GM21825 (cell line): Measurements from ENCODE around the gene CPSF6.
"Not testable (repeated sequence)": the region's sequence is repeated elsewhere in the genome, so short reads cannot be mapped to it uniquely, and the experiment has no call there.

Source experiments
- ATAC-seq: cut with Tn5 transposase; IDR thresholded peaks from one replicate; pipeline ENCODE4 v1.9.1; 2021; ENCODE audit warnings: mild to moderate bottlenecking, moderate library complexity; ENCODE audit not compliant: unreplicated experiment

The CPSF6 gene, protein sequence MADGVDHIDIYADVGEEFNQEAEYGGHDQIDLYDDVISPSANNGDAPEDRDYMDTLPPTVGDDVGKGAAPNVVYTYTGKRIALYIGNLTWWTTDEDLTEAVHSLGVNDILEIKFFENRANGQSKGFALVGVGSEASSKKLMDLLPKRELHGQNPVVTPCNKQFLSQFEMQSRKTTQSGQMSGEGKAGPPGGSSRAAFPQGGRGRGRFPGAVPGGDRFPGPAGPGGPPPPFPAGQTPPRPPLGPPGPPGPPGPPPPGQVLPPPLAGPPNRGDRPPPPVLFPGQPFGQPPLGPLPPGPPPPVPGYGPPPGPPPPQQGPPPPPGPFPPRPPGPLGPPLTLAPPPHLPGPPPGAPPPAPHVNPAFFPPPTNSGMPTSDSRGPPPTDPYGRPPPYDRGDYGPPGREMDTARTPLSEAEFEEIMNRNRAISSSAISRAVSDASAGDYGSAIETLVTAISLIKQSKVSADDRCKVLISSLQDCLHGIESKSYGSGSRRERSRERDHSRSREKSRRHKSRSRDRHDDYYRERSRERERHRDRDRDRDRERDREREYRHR

DNA sequence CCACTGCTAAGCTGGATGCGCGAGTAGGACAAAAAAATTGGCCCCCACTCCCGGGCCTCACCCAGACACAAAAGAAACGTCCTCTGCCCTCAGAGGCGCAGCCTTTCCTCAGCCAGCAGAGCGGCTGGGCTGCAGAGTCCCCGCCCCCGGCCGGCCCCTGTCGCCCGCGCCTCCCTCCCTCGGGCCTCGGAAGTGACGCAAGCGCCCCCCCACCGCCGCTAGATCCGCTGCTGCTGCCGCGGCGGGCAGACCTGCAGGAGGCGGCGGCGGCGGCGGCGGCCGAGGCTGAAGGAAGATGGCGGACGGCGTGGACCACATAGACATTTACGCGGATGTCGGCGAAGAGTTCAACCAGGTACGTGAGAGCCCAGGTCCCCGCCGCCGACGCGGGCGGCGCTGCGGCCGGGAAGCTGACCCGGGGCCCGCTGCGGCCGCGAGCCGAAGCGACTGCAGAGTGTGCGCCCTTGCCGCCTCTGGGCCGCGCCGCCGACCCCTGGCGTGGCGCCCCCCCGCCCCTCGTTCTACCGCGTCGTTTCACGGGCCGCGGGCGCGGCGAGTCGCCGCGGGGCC lies at the start of gene CPSF6:
Gene CPSF6 (plus strand): TSS at position 218 of the 570 bp plus-strand sequence. CDS start 78 bp downstream, at position 296.
- peak; percentile 93 for ATAC-seq

DNA sequence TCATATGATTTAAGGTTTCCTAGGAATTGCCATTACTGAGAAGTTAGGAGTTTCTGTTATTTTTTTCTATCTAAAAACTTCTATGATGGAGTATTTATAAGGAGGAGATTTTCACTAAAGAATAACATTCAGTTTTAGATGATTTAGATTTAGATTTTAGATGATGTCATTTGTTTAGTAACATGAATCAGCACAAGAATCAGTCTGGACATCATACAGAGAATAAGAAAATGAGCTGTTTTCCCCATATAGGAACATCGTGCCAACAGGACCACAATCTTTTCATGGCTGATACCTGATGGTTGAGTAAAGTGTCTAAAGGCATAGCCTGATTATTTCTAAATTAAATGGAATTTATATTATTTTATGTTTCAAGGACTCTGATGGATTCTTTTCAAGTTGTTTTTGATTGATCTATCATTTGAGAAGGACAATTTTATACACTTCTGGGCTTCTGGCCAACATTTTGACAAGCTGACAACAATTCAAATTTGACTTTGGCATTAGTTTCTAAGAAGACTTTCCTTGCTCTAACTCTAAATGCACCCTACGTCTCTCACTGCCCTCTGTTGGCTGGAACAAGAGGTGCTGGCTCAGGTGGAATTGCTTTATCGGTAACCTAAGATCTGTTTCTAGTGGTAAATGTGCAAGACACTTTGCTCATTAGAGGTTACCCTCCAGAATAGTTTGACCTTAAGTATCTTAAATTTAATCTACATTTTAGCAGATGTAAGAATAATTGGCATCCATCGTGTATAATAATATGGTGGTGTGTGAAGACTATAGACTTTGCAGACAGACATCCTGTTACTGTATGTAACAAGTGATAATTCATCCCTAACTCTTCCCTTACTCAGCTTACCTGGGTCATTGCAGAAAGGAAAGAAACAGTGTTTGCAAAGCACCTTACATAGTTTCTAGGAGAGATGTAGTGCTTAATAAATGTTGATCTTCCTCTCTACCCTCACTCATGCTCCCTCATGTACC lies 42.8 kb upstream of the CPSF6 start:
- no peak for ATAC-seq

GRCh38 chr12:69199976-69200375 lies 39.4 kb upstream of the CPSF6 start:
- not testable (repeated sequence) for ATAC-seq

DNA sequence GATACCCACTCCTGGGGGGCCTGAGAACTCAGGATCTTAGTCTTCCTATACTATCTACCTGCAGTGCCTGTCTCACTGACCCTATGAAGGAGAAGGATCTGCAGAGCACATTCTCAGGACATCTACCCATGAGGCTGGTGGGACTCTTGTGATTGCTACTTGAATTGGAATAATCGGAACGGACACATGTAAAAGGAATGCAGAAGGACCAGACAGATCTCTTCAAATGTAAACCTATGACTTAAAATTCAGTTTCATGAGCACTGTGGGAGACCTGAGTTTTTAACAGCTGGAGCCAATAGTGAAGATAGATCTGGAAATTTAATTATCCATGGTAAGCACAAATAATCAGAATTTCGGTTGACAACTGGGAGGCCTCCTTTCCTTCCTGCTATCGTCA lies 35.2 kb upstream of the CPSF6 start:
- no peak for ATAC-seq

DNA sequence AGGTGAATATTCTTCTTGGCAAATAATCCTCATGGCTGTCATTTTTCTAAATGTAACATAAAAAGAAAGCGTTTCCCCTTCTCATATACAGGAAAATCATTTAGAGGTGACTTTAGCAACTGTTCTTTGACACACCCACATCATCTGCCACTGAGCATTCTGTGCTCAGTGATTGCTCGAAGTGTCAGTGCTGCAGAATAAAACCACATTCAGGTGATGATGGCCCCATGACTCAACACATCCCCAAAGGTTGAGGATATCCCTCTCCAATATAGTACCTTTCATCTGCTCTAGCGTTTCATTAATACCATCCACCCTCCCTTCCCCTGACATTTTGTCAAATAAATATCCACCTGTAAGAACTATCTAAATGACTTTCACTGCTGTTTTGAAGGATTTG lies 28.7 kb upstream of the CPSF6 start:
- no peak for ATAC-seq

DNA sequence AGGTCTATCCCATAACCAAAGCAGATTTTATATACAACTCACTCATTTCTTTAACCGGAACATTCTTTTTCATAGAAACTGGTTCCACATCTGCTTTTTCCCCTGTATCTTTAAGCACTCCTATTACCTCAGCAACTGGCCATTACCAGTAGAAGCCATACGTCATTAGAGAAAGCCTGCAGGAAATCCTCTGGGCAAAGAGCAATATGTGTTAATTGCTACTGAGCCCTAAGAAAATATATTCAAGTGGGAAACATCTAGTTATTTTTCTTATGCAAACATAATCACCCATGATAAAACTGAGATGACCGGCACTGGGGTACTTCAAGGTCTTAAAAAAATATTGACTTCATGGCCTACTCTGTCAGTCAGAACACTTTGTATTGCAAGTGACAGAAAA lies 28.2 kb upstream of the CPSF6 start:
- ATAC-seq: no peak

DNA sequence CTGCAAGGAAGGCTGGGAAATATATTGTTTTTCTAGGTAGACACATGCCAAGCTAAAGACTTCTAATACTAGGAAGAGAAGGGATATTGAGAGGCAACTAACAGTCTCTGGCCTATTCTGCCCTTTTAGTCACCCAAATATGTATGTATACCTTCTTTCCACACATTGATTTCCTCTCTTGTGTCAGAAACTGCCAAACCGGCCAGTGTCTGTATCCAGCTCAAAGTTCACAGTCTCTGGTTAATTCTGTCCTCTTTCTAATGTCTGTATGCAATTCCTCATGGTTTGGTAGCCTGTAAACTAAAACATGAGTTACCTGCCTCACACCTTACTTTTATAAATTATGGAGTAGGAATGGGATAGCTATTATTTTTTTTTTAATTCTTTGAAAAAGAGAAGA lies 25.2 kb upstream of the CPSF6 start:
- ATAC-seq: no peak

DNA sequence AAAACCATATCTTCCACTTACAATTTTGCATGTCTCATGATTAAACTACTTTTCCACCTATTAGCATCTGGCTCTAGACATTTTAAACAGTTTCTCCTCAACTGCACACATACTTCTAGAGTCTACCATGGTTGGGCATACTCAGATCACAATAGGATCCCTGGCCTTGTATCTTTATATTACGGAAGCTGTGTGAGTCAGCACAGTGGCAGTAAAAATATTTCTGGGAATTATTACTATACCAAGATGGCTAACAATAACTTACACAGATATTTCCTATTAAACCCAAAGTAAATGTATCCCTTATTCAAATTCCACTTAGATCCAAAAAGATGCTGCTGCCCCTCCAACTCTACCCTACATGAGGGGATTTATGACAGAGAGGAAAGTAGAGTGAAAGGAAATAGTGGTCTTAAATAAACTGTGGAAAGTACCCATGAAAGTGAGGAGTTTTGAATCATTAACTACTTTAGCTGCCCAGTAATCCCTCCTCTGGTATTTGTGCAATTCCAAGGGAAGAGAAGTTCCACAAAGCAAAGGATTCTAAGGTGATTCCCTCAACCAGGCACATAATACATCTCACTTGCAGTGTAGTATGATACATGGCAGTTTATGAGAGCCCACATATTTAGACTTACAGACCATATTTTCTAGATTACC lies 14.0 kb upstream of the CPSF6 start:
- ATAC-seq: no peak

- ATAC-seq: no peak
These were observed 7.9 kb upstream of the CPSF6 start for GRCh38 chr12:69231479-69231878.

- peak; percentile 1 for ATAC-seq
These were observed 599 bp upstream of the CPSF6 start for GRCh38 chr12:69238589-69239351.

GRCh38 chr12:69239922-69240630 lies 707 bp downstream of the CPSF6 start:
- peak; percentile 24 for ATAC-seq

DNA sequence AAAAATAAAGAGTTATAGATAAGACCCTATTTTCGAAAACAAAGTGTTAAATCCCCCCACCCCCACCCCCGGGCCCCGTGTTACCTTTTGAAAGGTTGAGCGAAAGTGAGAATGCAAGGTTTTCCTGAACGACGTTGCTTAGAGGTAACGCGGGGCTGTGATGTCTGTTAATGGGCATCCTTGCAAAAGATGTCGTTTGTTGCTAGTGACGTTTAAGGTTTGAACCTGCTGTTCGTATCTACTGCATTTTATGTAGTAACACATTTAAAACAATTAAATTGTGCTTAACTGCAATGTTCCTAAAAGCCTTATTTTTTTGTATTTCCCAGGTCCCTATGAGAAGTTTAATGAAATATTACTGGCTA lies 1.2 kb downstream of the CPSF6 start:
- ATAC-seq: no peak

DNA sequence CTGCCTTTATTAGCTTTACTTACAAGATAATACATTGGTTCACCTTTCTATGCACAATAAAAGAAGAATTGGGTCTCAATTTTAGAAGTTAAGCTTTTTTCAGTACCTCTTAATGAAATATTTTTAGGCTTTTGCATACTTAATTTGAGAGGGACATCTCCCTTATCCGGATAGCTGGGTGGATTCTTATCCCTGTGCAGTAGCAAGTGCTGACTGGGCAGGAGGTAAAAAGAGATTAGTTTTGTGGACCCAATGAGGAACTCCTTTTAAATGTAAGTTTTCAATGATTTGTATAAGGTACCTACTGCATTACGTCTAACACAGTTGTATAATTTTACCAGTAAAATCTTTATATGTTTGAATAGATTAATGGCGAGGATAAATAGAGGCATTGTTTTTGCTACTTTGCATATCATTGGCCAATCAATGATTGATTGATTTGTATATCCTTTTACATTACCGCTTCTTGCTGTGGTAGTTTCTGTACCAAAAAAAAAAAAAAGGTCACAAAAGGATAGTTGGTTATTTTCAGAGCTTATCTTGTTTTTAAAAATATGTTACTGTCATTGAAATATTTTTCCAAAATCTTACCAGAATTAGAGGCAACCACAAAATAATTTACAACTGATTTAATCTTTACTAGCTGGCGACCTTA lies 2.2 kb downstream of the CPSF6 start:
- no peak for ATAC-seq

GRCh38 chr12:69243099-69244084 lies 4.0 kb downstream of the CPSF6 start:
- ATAC-seq: peak; percentile 43

DNA sequence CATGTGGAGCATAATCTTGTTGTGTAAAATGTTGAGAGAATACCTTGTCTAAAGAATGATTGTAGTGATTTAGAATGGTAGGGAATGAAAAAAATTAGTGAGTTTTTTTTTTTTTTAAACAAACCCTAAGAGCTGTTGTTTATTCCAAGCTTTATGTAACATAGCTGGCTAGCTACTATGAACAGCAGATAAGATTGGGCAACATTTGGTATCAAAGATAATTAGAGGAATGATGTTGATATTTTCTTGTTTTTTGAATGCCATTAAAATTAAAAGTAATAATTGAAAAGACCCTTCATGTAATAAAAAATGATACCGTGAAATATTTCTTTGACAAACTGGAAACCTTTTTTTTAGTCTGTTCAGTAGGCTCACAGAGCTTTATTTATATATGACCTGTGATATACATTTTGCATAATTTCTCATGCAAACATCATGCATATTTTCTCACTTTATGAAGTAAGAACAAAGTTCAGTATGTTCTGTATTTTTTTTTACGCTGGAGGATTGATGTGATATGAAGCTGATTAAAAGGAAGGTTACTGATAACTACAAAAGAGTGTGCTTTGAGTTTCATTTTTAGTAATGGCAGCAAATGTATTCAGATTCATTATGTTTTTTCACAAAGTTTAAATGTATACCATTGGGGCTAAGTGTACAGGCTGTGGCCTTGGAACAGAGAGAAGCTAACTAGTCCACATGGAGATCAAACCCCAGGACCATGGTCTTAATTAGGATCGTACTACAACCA lies 8.1 kb downstream of the CPSF6 start:
- no peak for ATAC-seq

DNA sequence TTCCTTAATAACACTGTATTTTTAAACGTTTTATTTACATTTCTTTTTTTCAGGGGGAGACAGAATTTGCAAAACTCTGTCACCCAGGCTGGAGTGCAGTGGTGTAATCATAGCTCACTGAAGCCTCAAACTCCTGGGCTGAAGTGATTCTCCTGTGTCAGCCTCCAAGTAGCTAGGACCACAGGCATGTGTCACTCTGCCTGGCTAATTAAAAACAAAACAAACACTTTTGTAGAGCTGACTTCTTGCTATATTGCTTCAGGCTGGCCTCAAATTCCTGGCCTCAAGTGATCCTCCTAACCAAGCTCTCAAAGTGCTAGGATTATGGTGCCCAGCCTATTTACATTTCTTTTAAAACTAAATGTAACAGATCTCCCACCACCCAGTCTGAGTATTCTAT lies 12.7 kb downstream of the CPSF6 start:
- no peak for ATAC-seq

DNA sequence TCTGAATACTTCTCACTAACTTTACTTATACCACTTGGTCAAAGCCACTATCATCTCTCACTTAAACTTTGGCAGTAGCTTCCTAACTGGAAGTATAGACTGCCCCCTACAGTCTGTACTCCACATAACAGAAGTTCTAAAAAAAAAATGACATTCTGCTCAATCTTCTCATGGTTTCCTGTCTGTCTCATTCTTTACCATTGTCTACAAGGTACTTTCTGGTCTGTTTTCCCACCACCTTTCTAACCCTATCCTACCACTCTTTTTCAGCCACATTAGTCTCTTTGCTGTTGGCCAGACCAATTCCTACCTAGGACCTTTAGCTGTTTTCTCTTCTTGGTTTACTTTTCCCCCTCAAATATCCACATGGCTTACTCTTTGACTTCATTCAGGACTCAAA lies 14.7 kb downstream of the CPSF6 start:
- peak; percentile 73 for ATAC-seq
